Ovary (tissue), 9 donors: ENCODE measurements around the gene TTC1. TPM values are rescaled to one million over a fixed set of nuclear protein-coding genes. Genes with fewer than 3 reads are reported as not detected.

Experiments
- DNase-seq, 5 donors: peaks; one replicate each; pipeline ENCODE4 v3.0.0-alpha.2; 2019 to 2020
- H3K27ac ChIP-seq, 2 donors: fragments of 200-600 bp; one replicate each; pipeline versions ENCODE4 v1.5.1 to v1.8.0; 2019 to 2022
- H3K27me3 ChIP-seq: fragments of 200-600 bp; one replicate; pipeline ENCODE4 v1.8.0; 2022
- H3K36me3 ChIP-seq: fragments of 200-600 bp; sonication (generic); one replicate; pipeline ENCODE4 v1.5.1; 2019
- H3K4me1 ChIP-seq: one replicate; pipeline ENCODE4 v1.8.1; 2013; ENCODE audit warnings: mild to moderate bottlenecking, moderate library complexity; ENCODE audit not compliant: insufficient read depth
- H3K4me3 ChIP-seq: fragments of 200-600 bp; sonication (generic); one replicate; pipeline ENCODE4 v1.5.1; 2017
- H3K9me3 ChIP-seq, 2 donors: fragments of 200-600 bp in 1 of 2; sonication (generic) in 1 of 2; one replicate each; pipeline versions ENCODE4 v1.5.1 to v1.8.1; 2013 to 2019; ENCODE audit warnings: mild to moderate bottlenecking in 1 of 2, moderate library complexity in 1 of 2
- EP300 ChIP-seq: sonication (generic); formaldehyde crosslinking; IDR thresholded peaks from one replicate; pipeline ENCODE4 v1.6.1; 2017; ENCODE audit warnings: antibody characterized with exemption
- POLR2A ChIP-seq: fragments of 450-650 bp; IDR thresholded peaks from one replicate; pipeline ENCODE4 v1.6.1; 2017; ENCODE audit warnings: antibody characterized with exemption, mild to moderate bottlenecking, moderate library complexity
- WGBS, 3 donors: extraction: QIAGEN DNeasy Blood & Tissue Kit in 1 of 3; methylation state at CpG; one replicate each; pipeline versions ENCODE4 v1.1.5 to v1.1.7; 2013 to 2017; 5-methylcytosine and 5-hydroxymethylcytosine counted together
- intact Hi-C, 4 donors: fragments of 100-400 bp; cut with DNase I; formaldehyde crosslinking; loops; one replicate each; pipeline versions ENCODE4 v1.11.0 to v1.15.1; 2022 to 2023
- polyA plus RNA-seq, 2 donors: library from polyadenylated mRNA; stranded (reverse); fragments of 200-250 nt in 1 of 2; fragments of 350-450 nt in 1 of 2; fragmentation: Illumina TruSeq in 1 of 2; extraction: RNeasy Lipid Tissue Mini Kit (QIAGEN cat#74804) in 1 of 2; gene quantifications; one replicate each; pipeline ENCODE4 v1.2.3, GENCODE V29; 2013 to 2014
- total RNA-seq, 7 donors: library from RNA; depleted of rRNA in 2 of 7; stranded (reverse); fragments of >200 nt in 2 of 7; fragmentation: NEBNext Ultra II Directional in 3 of 7; extraction: Animal tissue kit (Norgen Biotek cat#: 25700) in 3 of 7; gene quantifications; one replicate each; pipeline versions ENCODE4 v1.1.0 to v1.2.4, GENCODE V29; 2016 to 2023
- TF ChIP-seq, protein P1 (sequence below), 3 donors: fragments of 450-650 bp in 2 of 3; fragments of 200-600 bp in 1 of 3; IDR thresholded peaks; one replicate each; pipeline versions ENCODE4 v1.5.1 to v1.8.0; 2016 to 2022; ENCODE audit warnings: antibody characterized with exemption in 3 of 3, mild to moderate bottlenecking in 1 of 3
- donor health status: DM: no; HTN: no; CAD: no; lungs with moderate emphysema.
- donor health status: DM: no; HTN: no; CAD: no.
- donor health status: Bipolar disorder and iron deficiency.
- donor health status: DM: yes; HTN: yes; CAD: no.
- donor health status: DM: no; HTN: no; CAD: no.
- donor health status: DM: yes; HTN: yes; CAD: no.

TTC1 gene
- total and polyA plus RNA-seq, 9 donors = 21.9 to 99.5 (median 37.2) TPM

DNA sequence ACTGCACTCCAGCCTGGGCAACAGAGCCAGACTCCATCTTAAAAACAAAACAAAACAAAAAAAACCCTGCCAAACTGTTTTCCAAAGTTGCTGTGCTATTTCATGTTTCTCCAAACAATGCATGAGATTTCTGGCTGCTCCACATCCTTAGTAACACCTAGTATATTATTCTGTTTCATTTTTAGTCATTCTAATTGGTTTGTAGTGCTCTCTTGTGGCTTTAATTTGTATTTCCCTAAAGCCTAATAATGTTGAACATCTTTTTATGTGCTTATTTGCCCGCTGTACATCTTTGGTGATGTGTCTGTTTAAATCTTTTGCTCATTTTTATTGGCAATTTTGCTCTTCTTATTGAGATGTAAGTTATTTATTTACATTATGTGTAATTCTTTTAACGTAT, 18.4 kb upstream of the TTC1 start:
- Histone ChIP-seq H3K9me3 (peaks cover 0 to 3% of the 10 kb centered on the region in 2 donors), H3K4me3 (no peak overlapping the region), H3K4me1 (no peaks in the 10 kb centered on the region), H3K27me3 (no peaks in the 10 kb centered on the region), H3K36me3 (no peaks in the 10 kb centered on the region), H3K27ac (no peak overlapping the region)
- no peak for DNase-seq
- 59 to 64% (median 61%) methylated on average over 2 of the region's 2 CpGs for WGBS, 3 donors
- intact Hi-C loops = no loop called here
- TF ChIP-seq POLR2A = no peak
- no peak for TF ChIP-seq EP300
- TF ChIP-seq, protein P1, sequence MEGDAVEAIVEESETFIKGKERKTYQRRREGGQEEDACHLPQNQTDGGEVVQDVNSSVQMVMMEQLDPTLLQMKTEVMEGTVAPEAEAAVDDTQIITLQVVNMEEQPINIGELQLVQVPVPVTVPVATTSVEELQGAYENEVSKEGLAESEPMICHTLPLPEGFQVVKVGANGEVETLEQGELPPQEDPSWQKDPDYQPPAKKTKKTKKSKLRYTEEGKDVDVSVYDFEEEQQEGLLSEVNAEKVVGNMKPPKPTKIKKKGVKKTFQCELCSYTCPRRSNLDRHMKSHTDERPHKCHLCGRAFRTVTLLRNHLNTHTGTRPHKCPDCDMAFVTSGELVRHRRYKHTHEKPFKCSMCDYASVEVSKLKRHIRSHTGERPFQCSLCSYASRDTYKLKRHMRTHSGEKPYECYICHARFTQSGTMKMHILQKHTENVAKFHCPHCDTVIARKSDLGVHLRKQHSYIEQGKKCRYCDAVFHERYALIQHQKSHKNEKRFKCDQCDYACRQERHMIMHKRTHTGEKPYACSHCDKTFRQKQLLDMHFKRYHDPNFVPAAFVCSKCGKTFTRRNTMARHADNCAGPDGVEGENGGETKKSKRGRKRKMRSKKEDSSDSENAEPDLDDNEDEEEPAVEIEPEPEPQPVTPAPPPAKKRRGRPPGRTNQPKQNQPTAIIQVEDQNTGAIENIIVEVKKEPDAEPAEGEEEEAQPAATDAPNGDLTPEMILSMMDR (IDR thresholded peaks at IDR 0.05) = no peak

DNA sequence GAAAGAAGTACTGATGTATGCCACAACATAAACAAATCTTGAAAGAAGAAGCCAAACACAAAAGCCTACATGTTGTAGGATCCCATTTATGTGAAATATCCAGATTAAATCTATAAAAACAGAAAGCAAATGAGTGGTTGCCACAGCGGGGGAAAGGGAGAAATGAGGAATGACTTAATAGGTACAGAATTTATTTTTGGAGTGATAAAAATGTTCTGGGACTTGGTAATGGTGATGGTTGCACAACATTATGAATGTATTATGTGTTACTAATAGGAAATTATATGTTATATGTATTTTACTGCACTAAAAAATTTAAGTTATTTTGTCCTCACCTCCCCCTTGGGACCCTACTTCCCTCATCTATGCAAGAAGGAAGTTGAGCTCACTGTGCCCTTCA, 16.4 kb upstream of the TTC1 start:
- no peak for TF ChIP-seq EP300
- TF ChIP-seq POLR2A = no peak
- TF ChIP-seq, protein P1 (IDR thresholded peaks at IDR 0.05) = no peak
- no peak overlapping the region for H3K4me3 ChIP-seq
- H3K4me1 ChIP-seq = no peaks in the 10 kb centered on the region
- H3K27ac ChIP-seq = no peak overlapping the region
- H3K36me3 ChIP-seq = no peaks in the 10 kb centered on the region
- WGBS, 3 donors = 90 to 95% (median 92%) methylated on average over 1 of the region's 1 CpG
- peaks cover 0 to 3% of the 10 kb centered on the region in 2 donors for H3K9me3 ChIP-seq
- no peak for DNase-seq
- H3K27me3 ChIP-seq = no peaks in the 10 kb centered on the region
- intact Hi-C loops = no loop called here

DNA sequence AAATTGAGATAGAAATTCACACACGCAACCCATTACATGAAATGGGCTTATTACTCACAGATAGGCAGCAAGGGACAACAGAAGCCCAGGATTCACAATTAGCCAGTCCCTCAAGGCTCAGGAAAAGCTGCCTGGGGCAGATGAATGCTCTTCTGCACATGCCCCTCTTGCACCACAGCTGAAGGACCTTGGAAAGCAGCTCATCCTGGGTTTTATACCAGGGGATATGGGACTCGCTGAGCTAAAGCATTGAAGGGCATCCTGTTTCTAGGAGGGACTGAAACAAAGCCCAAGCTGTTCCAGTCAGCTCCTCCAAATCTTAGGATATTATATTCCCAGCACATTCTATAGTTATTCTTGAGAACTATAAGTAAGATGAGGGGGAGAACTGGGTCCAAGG, 15.7 kb upstream of the TTC1 start:
- Histone ChIP-seq H3K9me3 (peaks cover 0 to 3% of the 10 kb centered on the region in 2 donors), H3K36me3 (no peaks in the 10 kb centered on the region), H3K27ac (no peak overlapping the region), H3K4me1 (no peaks in the 10 kb centered on the region), H3K4me3 (no peak overlapping the region), H3K27me3 (no peaks in the 10 kb centered on the region)
- no peak for DNase-seq
- 92 to 96% (median 93%) methylated on average over 2 of the region's 2 CpGs for WGBS, 3 donors
- intact Hi-C loops = no loop called here
- TF ChIP-seq, protein P1 (IDR thresholded peaks at IDR 0.05) = no peak

DNA sequence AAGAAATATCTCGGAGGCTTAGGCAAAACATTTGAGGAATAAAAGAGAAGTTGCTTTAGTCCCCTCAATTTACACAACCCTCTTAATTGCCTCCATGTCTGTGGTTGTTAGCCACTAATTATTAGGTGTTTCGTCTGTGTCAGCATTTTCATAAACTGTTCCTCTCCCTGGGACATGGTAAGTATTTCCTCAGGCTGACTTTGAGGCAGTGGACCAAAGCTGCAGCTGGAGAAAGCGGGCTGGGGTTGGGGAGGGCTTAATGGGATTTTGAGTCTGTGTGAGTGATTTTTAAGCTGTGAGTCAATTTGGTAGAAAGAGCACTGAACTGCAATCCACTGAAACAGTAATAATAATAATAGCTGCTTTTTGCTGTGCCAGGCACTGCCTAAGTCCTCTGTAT, 13.0 kb upstream of the TTC1 start:
- peaks cover 0 to 3% of the 10 kb centered on the region in 2 donors for H3K9me3 ChIP-seq
- no peaks in the 10 kb centered on the region for H3K36me3 ChIP-seq
- DNase-seq = no peak
- H3K4me1 ChIP-seq = no peaks in the 10 kb centered on the region
- H3K4me3 ChIP-seq = no peak overlapping the region
- no peaks in the 10 kb centered on the region for H3K27me3 ChIP-seq
- H3K27ac ChIP-seq = no peak overlapping the region
- TF ChIP-seq EP300 (no peak), POLR2A (no peak)
- TF ChIP-seq, protein P1 (IDR thresholded peaks at IDR 0.05) = no peak
- intact Hi-C loops = no loop called here
- WGBS, 3 donors = 80 to 89% (median 83%) methylated on average over 3 of the region's 3 CpGs

DNA sequence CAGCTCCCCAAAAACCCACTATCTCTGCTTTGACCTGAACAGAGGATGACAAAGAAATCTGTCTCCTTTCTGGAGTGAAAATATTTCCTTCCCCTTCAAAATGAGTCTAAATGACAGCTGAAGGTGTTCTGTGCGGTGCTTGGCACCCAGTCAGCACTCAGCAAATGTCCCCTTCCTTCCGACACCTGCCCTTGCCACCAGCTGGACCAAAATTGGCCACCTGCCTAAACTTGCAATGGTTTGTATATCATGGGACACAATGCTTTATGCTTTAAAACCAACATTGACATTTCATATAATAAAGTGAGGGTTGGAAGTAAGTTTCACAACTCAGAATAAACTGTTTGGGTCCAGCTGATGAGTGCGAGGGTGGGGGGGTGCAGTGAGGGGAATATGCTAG, 7.5 kb upstream of the TTC1 start:
- H3K36me3 ChIP-seq = no peaks in the 10 kb centered on the region
- no peak overlapping the region for H3K4me3 ChIP-seq
- no peaks in the 10 kb centered on the region for H3K27me3 ChIP-seq
- 64 to 69% (median 66%) methylated on average over 3 of the region's 3 CpGs for WGBS, 3 donors
- DNase-seq = no peak
- H3K4me1 ChIP-seq = no peaks in the 10 kb centered on the region
- no peak overlapping the region for H3K27ac ChIP-seq
- intact Hi-C loops = no loop called here
- TF ChIP-seq EP300 = no peak
- no peak for TF ChIP-seq POLR2A
- TF ChIP-seq, protein P1 (IDR thresholded peaks at IDR 0.05) = no peak
- H3K9me3 ChIP-seq = no peaks in the 10 kb centered on the region
